Naive thymus-derived CD4-positive, alpha-beta T cell (primary cell): ENCODE results near the gene ARRB2. TPM values are rescaled to one million over a fixed set of nuclear protein-coding genes. Genes with fewer than 3 reads are reported as not detected.

Source experiments
- polyA plus RNA-seq, 2 donors: library from polyadenylated mRNA; unstranded; fragments of 300-500 nt; fragmentation: Illumina TruSeq; gene quantifications; one replicate each; pipeline ENCODE4 v1.2.3, GENCODE V29; 2021
- total RNA-seq, 6 experiments: library from RNA in 5 of 6; stranded (reverse) in 5 of 6; gene quantifications; 1 replicate in 5 of 6; 2 replicates in 1 of 6; pipeline ENCODE4 v1.2.3 and lab custom pipeline; 2021 to 2026

ARRB2 gene
- total and polyA plus RNA-seq, 7 experiments from 2014 or later: 34.8 to 601 (median 343) TPM

Other genes with a start within 250 kb of the ARRB2 start
- under 1 TPM in 4 of 5 experiments, not detected in 1; 0.19 to 0.56 (median 0.50) TPM for gene SPNS2, start 211.8 kb upstream of the ARRB2 start, total RNA-seq
- gene SPNS2, start 211.8 kb upstream of the ARRB2 start, polyA plus RNA-seq: not detected
- gene MYBBP1A, start 155.2 kb upstream of the ARRB2 start, total RNA-seq: 10 to 100 TPM; 59.8 to 81.8 (median 77.9) TPM
- 10 to 100 TPM; 21.0 to 42.8 TPM for gene MYBBP1A, start 155.2 kb upstream of the ARRB2 start, polyA plus RNA-seq
- not detected for gene GGT6, start 150.1 kb upstream of the ARRB2 start, total RNA-seq
- gene GGT6, start 150.1 kb upstream of the ARRB2 start, polyA plus RNA-seq: not detected
- not detected for gene SMTNL2, start 126.1 kb upstream of the ARRB2 start, total RNA-seq
- gene SMTNL2, start 126.1 kb upstream of the ARRB2 start, polyA plus RNA-seq: not detected
- under 1 TPM in 3 of 5 experiments, not detected in 2; 0.44 to 0.60 (median 0.50) TPM for gene ALOX15, start 69.0 kb upstream of the ARRB2 start, total RNA-seq
- gene ALOX15, start 69.0 kb upstream of the ARRB2 start, polyA plus RNA-seq: not detected
- 10 to 100 TPM; 41.4 to 80.4 (median 70.0) TPM for gene PELP1, start 6.5 kb upstream of the ARRB2 start, total RNA-seq
- 10 to 100 TPM; 11.6 to 13.2 TPM for gene PELP1, start 6.5 kb upstream of the ARRB2 start, polyA plus RNA-seq
- gene MED11, start 20.8 kb downstream of the ARRB2 start, total RNA-seq: 10 to 100 TPM; 10.4 to 32.0 (median 25.5) TPM
- gene MED11, start 20.8 kb downstream of the ARRB2 start, polyA plus RNA-seq: 10 to 100 TPM; 43.2 to 73.9 TPM
- gene ZMYND15, start 29.2 kb downstream of the ARRB2 start, total RNA-seq: 1 to 10 TPM in 2 of 5 experiments, under 1 TPM in 2, not detected in 1; 0.22 to 5.2 (median 1.4) TPM
- gene ZMYND15, start 29.2 kb downstream of the ARRB2 start, polyA plus RNA-seq: not detected
- 10 to 100 TPM in 2 of 5 experiments, 1 to 10 TPM in 3; 2.6 to 68.0 (median 3.4) TPM for gene CXCL16, start 29.3 kb downstream of the ARRB2 start, total RNA-seq
- gene CXCL16, start 29.3 kb downstream of the ARRB2 start, polyA plus RNA-seq: 1 to 10 TPM; 1.2 to 4.4 TPM
- not detected for gene TM4SF5, start 61.3 kb downstream of the ARRB2 start, total RNA-seq
- gene TM4SF5, start 61.3 kb downstream of the ARRB2 start, polyA plus RNA-seq: not detected
- gene VMO1, start 75.7 kb downstream of the ARRB2 start, total RNA-seq: 1 to 10 TPM in 1 of 5 experiments, under 1 TPM in 1, not detected in 3; 0.66 to 3.0 TPM
- not detected for gene VMO1, start 75.7 kb downstream of the ARRB2 start, polyA plus RNA-seq
- gene GLTPD2, start 78.3 kb downstream of the ARRB2 start, total RNA-seq: under 1 TPM in 1 of 5 experiments, not detected in 4; 0.39 TPM
- gene GLTPD2, start 78.3 kb downstream of the ARRB2 start, polyA plus RNA-seq: under 1 TPM in 1 of 2 donors, not detected in 1; 0.39 TPM
- gene PSMB6, start 85.5 kb downstream of the ARRB2 start, total RNA-seq: 100 to 1,000 TPM in 1 of 5 experiments, 10 to 100 TPM in 4; 42.3 to 133 (median 44.0) TPM
- 100 to 1,000 TPM; 215 to 273 TPM for gene PSMB6, start 85.5 kb downstream of the ARRB2 start, polyA plus RNA-seq
- 10 to 100 TPM; 22.9 to 42.7 (median 26.8) TPM for gene PLD2, start 96.5 kb downstream of the ARRB2 start, total RNA-seq
- gene PLD2, start 96.5 kb downstream of the ARRB2 start, polyA plus RNA-seq: 1 to 10 TPM; 1.5 to 2.2 TPM
- 100 to 1,000 TPM in 4 of 5 experiments, 10 to 100 TPM in 1; 88.8 to 142 (median 125) TPM for gene MINK1, start 122.7 kb downstream of the ARRB2 start, total RNA-seq
- gene MINK1, start 122.7 kb downstream of the ARRB2 start, polyA plus RNA-seq: 10 to 100 TPM in 1 of 2 donors, 1 to 10 TPM in 1; 8.3 to 20.4 TPM
- gene C17orf107, start 188.9 kb downstream of the ARRB2 start, total RNA-seq: 10 to 100 TPM in 2 of 5 experiments, 1 to 10 TPM in 2, under 1 TPM in 1; 0.82 to 37.2 (median 5.9) TPM
- gene C17orf107, start 188.9 kb downstream of the ARRB2 start, polyA plus RNA-seq: 1 to 10 TPM in 1 of 2 donors, under 1 TPM in 1; 0.95 to 1.1 TPM
- 1 to 10 TPM in 3 of 5 experiments, under 1 TPM in 2; 0.34 to 6.5 (median 1.0) TPM for gene CHRNE, start 192.5 kb downstream of the ARRB2 start, total RNA-seq
- under 1 TPM in 1 of 2 donors, not detected in 1; 0.24 TPM for gene CHRNE, start 192.5 kb downstream of the ARRB2 start, polyA plus RNA-seq
- 1 to 10 TPM in 1 of 5 experiments, not detected in 4; 1.6 TPM for gene GP1BA, start 221.6 kb downstream of the ARRB2 start, total RNA-seq
- not detected for gene GP1BA, start 221.6 kb downstream of the ARRB2 start, polyA plus RNA-seq
- gene SLC25A11, start 229.4 kb downstream of the ARRB2 start, total RNA-seq: 10 to 100 TPM; 27.0 to 82.6 (median 44.1) TPM
- 10 to 100 TPM; 57.8 to 86.8 TPM for gene SLC25A11, start 229.4 kb downstream of the ARRB2 start, polyA plus RNA-seq
- gene RNF167, start 229.6 kb downstream of the ARRB2 start, total RNA-seq: 100 to 1,000 TPM in 4 of 5 experiments, 10 to 100 TPM in 1; 97.3 to 248 (median 148) TPM
- 10 to 100 TPM; 25.3 to 28.0 TPM for gene RNF167, start 229.6 kb downstream of the ARRB2 start, polyA plus RNA-seq
- 1,000 to 10,000 TPM in 1 of 5 experiments, 100 to 1,000 TPM in 4; 430 to 2,132 (median 445) TPM for gene PFN1, start 237.9 kb downstream of the ARRB2 start, total RNA-seq
- gene PFN1, start 237.9 kb downstream of the ARRB2 start, polyA plus RNA-seq: 1,000 to 10,000 TPM; 1,617 to 1,727 TPM
- gene ENO3, start 240.5 kb downstream of the ARRB2 start, total RNA-seq: 10 to 100 TPM; 21.5 to 56.3 (median 31.8) TPM
- 1 to 10 TPM in 1 of 2 donors, under 1 TPM in 1; 0.87 to 1.8 TPM for gene ENO3, start 240.5 kb downstream of the ARRB2 start, polyA plus RNA-seq